GM23338 (cell line): ENCODE measurements around the gene DNAJB8. TPM values are rescaled to one million over a fixed set of nuclear protein-coding genes. Genes with fewer than 3 reads are reported as not detected.

Experiments
- ATAC-seq: fragments of 200-7000 bp; cut with Tn5 transposase; 3 replicates; pipeline ENCODE4 v1.9.1; 2020
- DNase-seq: peaks from one replicate; pipeline ENCODE4 v3.0.0-alpha.2; 2015; ENCODE audit warnings: low spot score
- H2AFZ ChIP-seq: fragments of 200-600 bp; sonication (generic); 2 replicates; pipeline ENCODE4 v1.8.0; 2016; ENCODE audit warnings: antibody characterized with exemption, mild to moderate bottlenecking, moderate library complexity
- H3F3A ChIP-seq: fragments of 200-600 bp; sonication (generic); replicated peaks from 2 replicates; pipeline ENCODE4 v1.8.0; 2017; ENCODE audit warnings: antibody characterized with exemption, mixed run types, low read depth
- H3K27ac ChIP-seq: fragments of 200-600 bp; sonication (generic); 2 replicates; pipeline ENCODE4 v1.6.1; 2016; ENCODE audit warnings: low read depth
- H3K27me3 ChIP-seq: fragments of 200-600 bp; sonication (generic); 2 replicates; pipeline ENCODE4 v1.8.0; 2016; ENCODE audit warnings: mild to moderate bottlenecking, mixed run types, moderate library complexity; ENCODE audit not compliant: insufficient read depth
- H3K36me3 ChIP-seq: fragments of 200-600 bp; sonication (generic); 2 replicates; pipeline ENCODE4 v1.8.0; 2016; ENCODE audit warnings: mild to moderate bottlenecking; ENCODE audit not compliant: insufficient read depth
- H3K4me1 ChIP-seq: fragments of 200-600 bp; sonication (generic); 2 replicates; pipeline ENCODE4 v1.8.0; 2016; ENCODE audit warnings: mild to moderate bottlenecking, moderate library complexity; ENCODE audit not compliant: insufficient read depth
- H3K4me2 ChIP-seq: fragments of 200-600 bp; sonication (generic); 2 replicates; pipeline ENCODE4 v1.7.1; 2017; ENCODE audit warnings: mixed run types
- H3K4me3 ChIP-seq: fragments of 200-600 bp; sonication (generic); 2 replicates; pipeline ENCODE4 v1.6.1; 2016; ENCODE audit warnings: mixed run types
- H3K79me2 ChIP-seq: fragments of 200-600 bp; sonication (generic); replicated peaks from 2 replicates; pipeline ENCODE4 v1.8.0; 2017; ENCODE audit warnings: mild to moderate bottlenecking; ENCODE audit not compliant: insufficient read depth
- H3K9me2 ChIP-seq: fragments of 200-600 bp; sonication (generic); 2 replicates; pipeline ENCODE4 v1.8.0; 2017; ENCODE audit not compliant: insufficient read depth
- H4K20me1 ChIP-seq: fragments of 200-600 bp; sonication (generic); replicated peaks from 2 replicates; pipeline ENCODE4 v1.8.0; 2017; ENCODE audit warnings: mild to moderate bottlenecking; ENCODE audit not compliant: insufficient read depth
- H3K27ac Mint-ChIP-seq: 2 replicates; pipeline ENCODE4 v1.8.0; 2020; ENCODE audit warnings: inconsistent platforms, mild to moderate bottlenecking, moderate library complexity, mixed read lengths
- H3K27me3 Mint-ChIP-seq: 3 replicates; pipeline ENCODE4 v1.8.0; 2022; ENCODE audit warnings: low read depth, mild to moderate bottlenecking, moderate library complexity, mixed read lengths, inconsistent platforms; ENCODE audit not compliant: insufficient read depth, poor library complexity
- H3K36me3 Mint-ChIP-seq: 3 replicates; pipeline ENCODE4 v1.8.0; 2021; ENCODE audit warnings: low read depth, mild to moderate bottlenecking, inconsistent platforms, moderate library complexity, mixed read lengths
- H3K4me1 Mint-ChIP-seq: 3 replicates; pipeline ENCODE4 v1.8.0; 2020; ENCODE audit warnings: mild to moderate bottlenecking, inconsistent platforms, mixed read lengths
- H3K4me3 Mint-ChIP-seq: 3 replicates; pipeline ENCODE4 v1.8.0; 2021; ENCODE audit warnings: moderate library complexity, mild to moderate bottlenecking, inconsistent platforms, mixed read lengths
- H3K9me3 Mint-ChIP-seq: 3 replicates; pipeline ENCODE4 v1.8.0; 2020; ENCODE audit warnings: moderate library complexity, mild to moderate bottlenecking, inconsistent platforms, mixed read lengths
- CREB1 ChIP-seq: fragments of 250-450 bp; sonication (Bioruptor Pico); IDR thresholded peaks from 2 replicates; pipeline ENCODE4 v1.5.0; 2020; ENCODE audit warnings: low read depth, mild to moderate bottlenecking, moderate library complexity
- CTCF ChIP-seq, 2 experiments: fragments of 200-600 bp in 1 of 2; sonication (generic) in 1 of 2; conservative IDR thresholded peaks; 2 replicates each; pipeline versions ENCODE4 v1.5.1 to v1.6.1; 2016 to 2017; ENCODE audit warnings: antibody characterized with exemption in 2 of 2, low read depth in 2 of 2, mild to moderate bottlenecking in 2 of 2, moderate library complexity in 1 of 2
- ETS1 ChIP-seq: IDR thresholded peaks from 2 replicates; pipeline ENCODE4 v1.6.1; 2016; ENCODE audit warnings: antibody characterized with exemption
- EZH2 ChIP-seq: fragments of 200-600 bp; sonication (generic); IDR thresholded peaks from one replicate; pipeline ENCODE4 v1.8.0; 2017; ENCODE audit warnings: antibody characterized with exemption, mild to moderate bottlenecking, low read depth; ENCODE audit not compliant: unreplicated experiment
- EZH2phosphoT487 ChIP-seq: fragments of 200-600 bp; sonication (generic); IDR thresholded peaks from one replicate; pipeline ENCODE4 v1.8.1; 2018; ENCODE audit warnings: antibody characterized with exemption; ENCODE audit not compliant: unreplicated experiment
- JUNB ChIP-seq: IDR thresholded peaks from one replicate; pipeline ENCODE4 v1.6.1; 2016; ENCODE audit warnings: antibody characterized with exemption; ENCODE audit not compliant: unreplicated experiment
- NANOG ChIP-seq: IDR thresholded peaks from 2 replicates; pipeline ENCODE4 v1.6.1; 2016; ENCODE audit warnings: antibody characterized with exemption, borderline replicate concordance
- POLR2AphosphoS5 ChIP-seq: IDR thresholded peaks from 2 replicates; pipeline ENCODE4 v1.6.1; 2016; ENCODE audit warnings: antibody characterized with exemption, low read depth
- REST ChIP-seq: IDR thresholded peaks from one replicate; pipeline ENCODE4 v1.6.1; 2018; ENCODE audit warnings: antibody characterized with exemption; ENCODE audit not compliant: unreplicated experiment
- STAT1 ChIP-seq: IDR thresholded peaks from one replicate; pipeline ENCODE4 v1.6.1; 2016; ENCODE audit warnings: antibody characterized with exemption; ENCODE audit not compliant: unreplicated experiment
- ZNF114 ChIP-seq: fragments of 250-450 bp; sonication (Bioruptor Pico); IDR thresholded peaks from 2 replicates; pipeline ENCODE4 v1.5.0; 2020; ENCODE audit warnings: mild to moderate bottlenecking, moderate library complexity
- ZNF331 ChIP-seq: fragments of 250-450 bp; sonication (Bioruptor Pico); IDR thresholded peaks from 2 replicates; pipeline ENCODE4 v1.5.0; 2020; ENCODE audit warnings: low read depth, mild to moderate bottlenecking, moderate library complexity
- polyA plus RNA-seq: library from polyadenylated mRNA; unstranded; fragments of >200 nt; fragmentation: Nextera tagmentation; extraction: Ambion mirVana; gene quantifications from 2 replicates; pipeline ENCODE4 v1.2.1, GENCODE V29; 2016
- total RNA-seq: library from RNA; depleted of rRNA; stranded (reverse); fragments of >200 nt; shearing (Covaris generic); gene quantifications from 2 replicates; pipeline ENCODE4 v1.2.3, GENCODE V29; 2014

Gene DNAJB8
- total and polyA plus RNA-seq, 2 experiments from 2014 or later = not detected

GRCh38 chr3:128462931-128463330 lies 3.8 kb downstream of the DNAJB8 start (continued):
- no peak for TF ChIP-seq CTCF (conservative IDR thresholded peaks at IDR 0.05; ENCODE audit: low read depth in 2 of 2)
- no peak for TF ChIP-seq REST
- TF ChIP-seq STAT1 = no peak
- TF ChIP-seq POLR2AphosphoS5 = no peak
- TF ChIP-seq EZH2phosphoT487 = no peak
- no peak for TF ChIP-seq JUNB

GRCh38 chr3:128462341-128462910 lies 4.3 kb downstream of the DNAJB8 start:
- Mint-ChIP-seq H3K9me3 (no peaks in the 10 kb centered on the region; the same call in 1 of the 3 replicates), H3K27ac (no peak overlapping the region), H3K36me3 (no peaks in the 10 kb centered on the region), H3K4me3 (no peak overlapping the region), H3K27me3 (peaks cover 43% of the 10 kb centered on the region), H3K4me1 (no peaks in the 10 kb centered on the region)
- Histone ChIP-seq H3K36me3 (no peaks in the 10 kb centered on the region), H3K4me2 (no peak overlapping the region), H3K27ac (no peak overlapping the region), H3K4me3 (no peak overlapping the region), H3K9me2 (no peaks in the 10 kb centered on the region), H3K79me2 (no peaks in the 10 kb centered on the region), H2AFZ (no peak overlapping the region), H3K4me1 (no peaks in the 10 kb centered on the region), H3F3A (no peaks in the 10 kb centered on the region), H4K20me1 (no peaks in the 10 kb centered on the region), H3K27me3 (no peaks in the 10 kb centered on the region)
- ATAC-seq (no peak), DNase-seq (no peak)
- TF ChIP-seq REST (no peak), ZNF114 (CRISPR knock-in tag) (no peak), STAT1 (no peak), NANOG (no peak), CREB1 (CRISPR knock-in tag) (no peak), ZNF331 (CRISPR knock-in tag) (no peak), POLR2AphosphoS5 (no peak), EZH2 (no peak), ETS1 (no peak), CTCF (conservative IDR thresholded peaks at IDR 0.05; ENCODE audit: low read depth in 2 of 2) (no peak)
